ENCODE measurements around the gene DUSP3.

GRCh38 chr17:43740541-43740940 is 38.2 kb downstream of the DUSP3 start:
- TF ChIP-seq CTCF (conservative IDR thresholded peaks at IDR 0.05) (no peak), ZFX (IDR thresholded peaks at IDR 0.05) (no peak)

All from C4-2B (cell line).